IMR-90 (cell line): ENCODE measurements around the gene BRPF3. TPM values are rescaled to one million over a fixed set of nuclear protein-coding genes. Genes with fewer than 3 reads are reported as not detected.

Experiments used
- ATAC-seq: fragments of 200-7000 bp; cut with Tn5 transposase; 2 replicates; pipeline ENCODE4 v1.9.1; 2020; ENCODE audit warnings: low read depth, mild to moderate bottlenecking, moderate library complexity
- BruUV-seq: library from RNA; stranded (reverse); fragments of 400-500 nt; replicated peaks from 2 replicates; lab custom pipeline; 2021; lab: Mats Ljungman, UMichigan
- CTCF ChIA-PET: fragments of 300-600 bp; formaldehyde crosslinking; extraction: SDS; loops from one replicate; lab custom pipeline; 2021; ENCODE audit warnings: antibody characterized with exemption; lab: Yijun Ruan, JAX
- POLR2A ChIA-PET: fragments of 300-600 bp; sonication (Branson Sonifier 250); formaldehyde crosslinking; loops from one replicate; lab custom pipeline; 2022; ENCODE audit warnings: antibody characterized with exemption; ENCODE audit not compliant: unreplicated experiment; lab: Charles Lee
- DNase-seq: peaks from one replicate; pipeline ENCODE4 v3.0.0; 2013
- H2AFZ ChIP-seq: replicated peaks from 2 replicates; pipeline ENCODE3; 2013; ENCODE audit warnings: low read length, mild to moderate bottlenecking; ENCODE audit not compliant: poor library complexity
- H2AK5ac ChIP-seq: 2 replicates; pipeline ENCODE4 v1.6.1; 2013; ENCODE audit warnings: low read depth, low read length, inconsistent platforms
- H2AK9ac ChIP-seq: replicated peaks from 2 replicates; pipeline ENCODE3; 2013; ENCODE audit warnings: mild to moderate bottlenecking, low read depth, low read length, moderate library complexity; ENCODE audit not compliant: poor library complexity
- H2BK120ac ChIP-seq: 2 replicates; pipeline ENCODE4 v1.6.1; 2013; ENCODE audit warnings: low read depth, low read length, inconsistent platforms
- H2BK15ac ChIP-seq: 3 replicates; pipeline ENCODE4 v1.6.1; 2013; ENCODE audit warnings: low read depth, low read length, inconsistent platforms
- H2BK20ac ChIP-seq: 2 replicates; pipeline ENCODE4 v1.6.1; 2013; ENCODE audit warnings: low read depth, mild to moderate bottlenecking, inconsistent platforms, low read length, moderate library complexity
- H2BK5ac ChIP-seq: 2 replicates; pipeline ENCODE4 v1.6.1; 2013; ENCODE audit warnings: mild to moderate bottlenecking, low read depth, low read length, inconsistent platforms; ENCODE audit not compliant: poor library complexity, severe bottlenecking
- H3K14ac ChIP-seq: replicated peaks from 2 replicates; pipeline ENCODE4 v1.6.1; 2013; ENCODE audit warnings: low read depth, low read length, inconsistent platforms
- H3K18ac ChIP-seq: 2 replicates; pipeline ENCODE4 v1.6.1; 2013; ENCODE audit warnings: low read depth, low read length, control low read depth
- H3K23ac ChIP-seq: 2 replicates; pipeline ENCODE4 v1.6.1; 2013; ENCODE audit warnings: low read depth, low read length, inconsistent platforms
- H3K27ac ChIP-seq: 2 replicates; pipeline ENCODE4 v1.5.1; 2013; ENCODE audit warnings: mild to moderate bottlenecking, control low read depth, low read length; ENCODE audit not compliant: insufficient read depth
- H3K27me3 ChIP-seq: 2 replicates; pipeline ENCODE4 v1.6.1; 2013; ENCODE audit warnings: low read length; ENCODE audit not compliant: control insufficient read depth, insufficient read depth
- H3K36me3 ChIP-seq: 2 replicates; pipeline ENCODE4 v1.6.1; 2013; ENCODE audit warnings: low read length, mixed read lengths; ENCODE audit not compliant: control insufficient read depth, insufficient read depth
- H3K4ac ChIP-seq: 2 replicates; pipeline ENCODE4 v1.6.1; 2013; ENCODE audit warnings: low read depth, low read length, inconsistent platforms
- H3K4me1 ChIP-seq: 2 replicates; pipeline ENCODE4 v1.6.1; 2013; ENCODE audit warnings: low read length, mixed read lengths; ENCODE audit not compliant: control insufficient read depth, insufficient read depth
- H3K4me2 ChIP-seq: 2 replicates; pipeline ENCODE4 v1.6.1; 2013; ENCODE audit warnings: low read depth, mild to moderate bottlenecking, control low read depth, low read length, moderate library complexity
- H3K4me3 ChIP-seq: 2 replicates; pipeline ENCODE4 v1.5.1; 2013; ENCODE audit warnings: low read depth, mild to moderate bottlenecking, control low read depth, low read length, moderate library complexity; ENCODE audit not compliant: insufficient read depth
- H3K56ac ChIP-seq: 2 replicates; pipeline ENCODE4 v1.6.1; 2013; ENCODE audit warnings: low read length, inconsistent platforms; ENCODE audit not compliant: insufficient read depth; ENCODE audit errors: extremely low read depth
- H3K79me1 ChIP-seq, 2 experiments: 2 replicates each; pipeline ENCODE4 v1.6.1; 2013; ENCODE audit warnings: low read length in 2 of 2, inconsistent platforms in 1 of 2, low read depth in 1 of 2
- H3K9ac ChIP-seq: 2 replicates; pipeline ENCODE4 v1.6.1; 2013; ENCODE audit warnings: low read depth, low read length, control low read depth
- H3K9me1 ChIP-seq: 2 replicates; pipeline ENCODE4 v1.6.1; 2013; ENCODE audit warnings: low read length, inconsistent platforms; ENCODE audit not compliant: insufficient read depth
- H3K9me3 ChIP-seq: 2 replicates; pipeline ENCODE4 v1.6.1; 2013; ENCODE audit warnings: low read length; ENCODE audit not compliant: control insufficient read depth, insufficient read depth
- H4K20me1 ChIP-seq: 2 replicates; pipeline ENCODE4 v1.6.1; 2013; ENCODE audit warnings: low read length, inconsistent platforms; ENCODE audit not compliant: insufficient read depth
- H4K5ac ChIP-seq: 2 replicates; pipeline ENCODE4 v1.6.1; 2013; ENCODE audit warnings: mild to moderate bottlenecking, low read depth, low read length, control low read depth
- H4K8ac ChIP-seq, 2 experiments: 2 replicates each; pipeline ENCODE4 v1.6.1; 2013; ENCODE audit warnings: low read depth in 2 of 2, low read length in 2 of 2, control low read depth in 1 of 2, inconsistent platforms in 1 of 2
- H4K91ac ChIP-seq: 2 replicates; pipeline ENCODE4 v1.6.1; 2013; ENCODE audit warnings: low read depth, low read length, inconsistent platforms; ENCODE audit not compliant: insufficient read depth
- BHLHE40 ChIP-seq: fragments of 150-350 bp; IDR thresholded peaks from 2 replicates; pipeline ENCODE4 v1.6.1; 2016; ENCODE audit warnings: mild to moderate bottlenecking, low read depth, low read length
- CEBPB ChIP-seq: IDR thresholded peaks from 2 replicates; pipeline ENCODE4 v1.6.1; 2012; ENCODE audit warnings: low read depth, low read length, improper control_type of control experiment
- CHD1 ChIP-seq: IDR thresholded peaks from 2 replicates; pipeline ENCODE4 v1.6.1; 2012; ENCODE audit warnings: low read depth, low read length, improper control_type of control experiment
- FOS ChIP-seq: fragments of 150-350 bp; IDR thresholded peaks from 2 replicates; pipeline ENCODE4 v1.6.1; 2016; ENCODE audit warnings: low read depth, low read length
- MAFK ChIP-seq: IDR thresholded peaks from 2 replicates; pipeline ENCODE4 v1.6.1; 2012; ENCODE audit warnings: low read depth, low read length, improper control_type of control experiment
- MAZ ChIP-seq: IDR thresholded peaks from 2 replicates; pipeline ENCODE4 v1.6.1; 2012; ENCODE audit warnings: low read depth, mild to moderate bottlenecking, low read length, improper control_type of control experiment, moderate library complexity, borderline replicate concordance
- MXI1 ChIP-seq: IDR thresholded peaks from 2 replicates; pipeline ENCODE4 v1.6.1; 2012; ENCODE audit warnings: low read depth, mild to moderate bottlenecking, low read length, moderate library complexity, borderline replicate concordance
- NFE2L2 ChIP-seq: fragments of 150-350 bp; IDR thresholded peaks from 2 replicates; pipeline ENCODE4 v1.6.1; 2016; ENCODE audit warnings: low read depth, mild to moderate bottlenecking, low read length
- POLR2A ChIP-seq: IDR thresholded peaks from 2 replicates; pipeline ENCODE4 v1.6.1; 2012; ENCODE audit warnings: mild to moderate bottlenecking, low read depth, low read length
- RAD21 ChIP-seq: IDR thresholded peaks from 2 replicates; pipeline ENCODE4 v1.6.1; 2012; ENCODE audit warnings: low read length, improper control_type of control experiment
- RCOR1 ChIP-seq: IDR thresholded peaks from 2 replicates; pipeline ENCODE4 v1.6.1; 2012; ENCODE audit warnings: mild to moderate bottlenecking, low read length, improper control_type of control experiment; ENCODE audit not compliant: insufficient replicate concordance
- RFX5 ChIP-seq: IDR thresholded peaks from 2 replicates; pipeline ENCODE4 v1.8.0; 2012; ENCODE audit warnings: low read depth, mild to moderate bottlenecking, low read length, moderate library complexity
- SMC3 ChIP-seq: fragments of 150-350 bp; IDR thresholded peaks from 2 replicates; pipeline ENCODE4 v1.6.1; 2016; ENCODE audit warnings: low read depth, mild to moderate bottlenecking, antibody characterized with exemption, low read length, moderate library complexity
- WGBS, 2 experiments: methylation state at CpG; one replicate each; pipeline versions ENCODE4 v1.1.5 to v1.1.7; 2013; ENCODE audit warnings: missing lambda C conversion rate in 2 of 2; ENCODE audit not compliant: insufficient read length in 1 of 2; ENCODE audit errors: extremely low coverage in 2 of 2; 5-methylcytosine and 5-hydroxymethylcytosine counted together
- dilution Hi-C: fragments of 300-500 bp; cut with HindIII; formaldehyde crosslinking; loops from one replicate; pipeline ENCODE4 v1.14.3; 2018; ENCODE audit warnings: low sequenced_read_pairs; ENCODE audit not compliant: unreplicated experiment
- in situ Hi-C: fragments of 300-500 bp; cut with MboI; formaldehyde crosslinking; loops from 3 replicates; pipeline ENCODE4 v1.14.3; 2019; ENCODE audit warnings: low sequenced_read_pairs, inconsistent platforms, mixed read lengths
- intact Hi-C: fragments of 100-400 bp; cut with micrococcal nuclease; formaldehyde crosslinking; loops from 2 replicates; pipeline ENCODE4 v1.10.0; 2022
- polyA plus RNA-seq, 3 experiments: library from polyadenylated mRNA; depleted of rRNA; stranded (reverse); fragments of >200 nt; gene quantifications; 2 replicates each; pipeline ENCODE4 v1.2.3, GENCODE V29; 2012; ENCODE audit warnings: low replicate concordance in 1 of 3
- total RNA-seq: library from RNA; depleted of rRNA; stranded (reverse); fragments of >200 nt; gene quantifications from 2 replicates; pipeline ENCODE4 v1.2.3, GENCODE V29; 2012
- TF ChIP-seq, protein P1 (sequence below): conservative IDR thresholded peaks from 2 replicates; pipeline ENCODE4 v1.5.1; 2012; ENCODE audit warnings: mild to moderate bottlenecking, low read depth, low read length, improper control_type of control experiment
- TF ChIP-seq, protein P2 (sequence below): fragments of 150-350 bp; IDR thresholded peaks from 2 replicates; pipeline ENCODE4 v1.6.1; 2016; ENCODE audit warnings: low read depth, mild to moderate bottlenecking, low read length, moderate library complexity, borderline replicate concordance
- TF ChIP-seq, protein P3 (sequence below): fragments of 150-350 bp; IDR thresholded peaks from 2 replicates; pipeline ENCODE4 v1.6.1; 2017; ENCODE audit warnings: mild to moderate bottlenecking, antibody characterized with exemption, low read length, low read depth

Gene BRPF3
- total and polyA plus RNA-seq, 2 of the 4 experiments (the other 2 are of a cell fraction): 10.2 to 17.2 TPM

- no peak overlapping the region for H2BK20ac ChIP-seq
- H2AFZ ChIP-seq: no peak overlapping the region
- H2BK5ac ChIP-seq: no peak overlapping the region
- H3K36me3 ChIP-seq: peaks cover 46% of the 10 kb centered on the region
- BruUV-seq: no TSS peak
- no peak overlapping the region for H3K9ac ChIP-seq
- dilution Hi-C loops: no loop called here
- WGBS, 2 experiments: 100% methylated on average over 1 of the region's 5 CpGs; no CpG with 5 or more reads in 1 of the 2 experiments
- no peaks in the 10 kb centered on the region for H3K9me3 ChIP-seq
- peaks cover 12% of the 10 kb centered on the region for H3K4me1 ChIP-seq
- no peak overlapping the region for H2BK15ac ChIP-seq
- no peak overlapping the region for H4K8ac ChIP-seq
- peak; percentile 57 for ATAC-seq
- no peak overlapping the region for H3K4me3 ChIP-seq
- in situ Hi-C loops: no loop called here
- no peak overlapping the region for H3K14ac ChIP-seq
- no peak overlapping the region for H2AK9ac ChIP-seq
- no peaks in the 10 kb centered on the region for H3K27me3 ChIP-seq
- no peak for DNase-seq
- no peak overlapping the region for H3K27ac ChIP-seq
- peaks cover 6% of the 10 kb centered on the region for H3K9me1 ChIP-seq
- H3K4ac ChIP-seq: no peak overlapping the region
- CTCF ChIA-PET: no interaction called here
- H2BK120ac ChIP-seq: no peak overlapping the region
- peaks cover 5 to 30% of the 10 kb centered on the region in 2 experiments for H3K79me1 ChIP-seq
- peaks cover 11% of the 10 kb centered on the region; the same call in 1 of the 2 replicates for H4K20me1 ChIP-seq
- no peak overlapping the region for H3K18ac ChIP-seq
- no peak overlapping the region for H3K56ac ChIP-seq
- H4K5ac ChIP-seq: no peak overlapping the region
- H4K91ac ChIP-seq: no peak overlapping the region
- TF ChIP-seq MXI1 (no peak), MAFK (no peak), BHLHE40 (no peak), SMC3 (no peak; the same call in 1 of the 2 replicates), MAZ (no peak), FOS (no peak), POLR2A (no peak), NFE2L2 (no peak), CEBPB (no peak), CHD1 (no peak), RFX5 (no peak), RAD21 (no peak), RCOR1 (no peak)
- TF ChIP-seq, protein P1, sequence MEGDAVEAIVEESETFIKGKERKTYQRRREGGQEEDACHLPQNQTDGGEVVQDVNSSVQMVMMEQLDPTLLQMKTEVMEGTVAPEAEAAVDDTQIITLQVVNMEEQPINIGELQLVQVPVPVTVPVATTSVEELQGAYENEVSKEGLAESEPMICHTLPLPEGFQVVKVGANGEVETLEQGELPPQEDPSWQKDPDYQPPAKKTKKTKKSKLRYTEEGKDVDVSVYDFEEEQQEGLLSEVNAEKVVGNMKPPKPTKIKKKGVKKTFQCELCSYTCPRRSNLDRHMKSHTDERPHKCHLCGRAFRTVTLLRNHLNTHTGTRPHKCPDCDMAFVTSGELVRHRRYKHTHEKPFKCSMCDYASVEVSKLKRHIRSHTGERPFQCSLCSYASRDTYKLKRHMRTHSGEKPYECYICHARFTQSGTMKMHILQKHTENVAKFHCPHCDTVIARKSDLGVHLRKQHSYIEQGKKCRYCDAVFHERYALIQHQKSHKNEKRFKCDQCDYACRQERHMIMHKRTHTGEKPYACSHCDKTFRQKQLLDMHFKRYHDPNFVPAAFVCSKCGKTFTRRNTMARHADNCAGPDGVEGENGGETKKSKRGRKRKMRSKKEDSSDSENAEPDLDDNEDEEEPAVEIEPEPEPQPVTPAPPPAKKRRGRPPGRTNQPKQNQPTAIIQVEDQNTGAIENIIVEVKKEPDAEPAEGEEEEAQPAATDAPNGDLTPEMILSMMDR: no peak
- TF ChIP-seq, protein P2, sequence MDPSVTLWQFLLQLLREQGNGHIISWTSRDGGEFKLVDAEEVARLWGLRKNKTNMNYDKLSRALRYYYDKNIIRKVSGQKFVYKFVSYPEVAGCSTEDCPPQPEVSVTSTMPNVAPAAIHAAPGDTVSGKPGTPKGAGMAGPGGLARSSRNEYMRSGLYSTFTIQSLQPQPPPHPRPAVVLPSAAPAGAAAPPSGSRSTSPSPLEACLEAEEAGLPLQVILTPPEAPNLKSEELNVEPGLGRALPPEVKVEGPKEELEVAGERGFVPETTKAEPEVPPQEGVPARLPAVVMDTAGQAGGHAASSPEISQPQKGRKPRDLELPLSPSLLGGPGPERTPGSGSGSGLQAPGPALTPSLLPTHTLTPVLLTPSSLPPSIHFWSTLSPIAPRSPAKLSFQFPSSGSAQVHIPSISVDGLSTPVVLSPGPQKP: no peak
- TF ChIP-seq, protein P3, sequence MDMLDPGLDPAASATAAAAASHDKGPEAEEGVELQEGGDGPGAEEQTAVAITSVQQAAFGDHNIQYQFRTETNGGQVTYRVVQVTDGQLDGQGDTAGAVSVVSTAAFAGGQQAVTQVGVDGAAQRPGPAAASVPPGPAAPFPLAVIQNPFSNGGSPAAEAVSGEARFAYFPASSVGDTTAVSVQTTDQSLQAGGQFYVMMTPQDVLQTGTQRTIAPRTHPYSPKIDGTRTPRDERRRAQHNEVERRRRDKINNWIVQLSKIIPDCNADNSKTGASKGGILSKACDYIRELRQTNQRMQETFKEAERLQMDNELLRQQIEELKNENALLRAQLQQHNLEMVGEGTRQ: no peak
- H3K23ac ChIP-seq: no peak overlapping the region
- POLR2A ChIA-PET: no interaction called here
- H2AK5ac ChIP-seq: no peak overlapping the region
- no peak overlapping the region for H3K4me2 ChIP-seq
- intact Hi-C loops: no loop called here
These were observed 28.4 kb downstream of the BRPF3 start for GRCh38 chr6:36224918-36225461.
